Measurements from ENCODE around the gene BTBD18.

The BTBD18 gene

GRCh38 chr11:57776031-57776521, 24.5 kb upstream of the BTBD18 start:
- DNase-seq = no peak

GRCh38 chr11:57775491-57775890, 23.9 kb upstream of the BTBD18 start:
- no peak for DNase-seq

- DNase-seq = no peak
Observed at GRCh38 chr11:57773026-57773598, 21.5 kb upstream of the BTBD18 start.

- DNase-seq = no peak
Observed at GRCh38 chr11:57772562-57772961, 20.9 kb upstream of the BTBD18 start.

- DNase-seq = no peak
Observed at GRCh38 chr11:57771365-57771764, 19.7 kb upstream of the BTBD18 start.

GRCh38 chr11:57770793-57771192, 19.2 kb upstream of the BTBD18 start:
- no peak for DNase-seq

- no peak for DNase-seq
Observed at GRCh38 chr11:57764972-57765371, 13.4 kb upstream of the BTBD18 start.

- DNase-seq = no peak
Observed at GRCh38 chr11:57764566-57764965, 12.9 kb upstream of the BTBD18 start.

- no peak for DNase-seq
Observed at GRCh38 chr11:57764021-57764420, 12.4 kb upstream of the BTBD18 start.

GRCh38 chr11:57763568-57763967, 11.9 kb upstream of the BTBD18 start:
- peak in 3 of 58 donors; percentile 24 to 29 (median 27) for DNase-seq

- no peak for DNase-seq
Observed at GRCh38 chr11:57762235-57762861, 10.7 kb upstream of the BTBD18 start.

GRCh38 chr11:57761301-57762234, 9.9 kb upstream of the BTBD18 start, which contains the start of gene CTNND1:
Gene CTNND1, plus strand, starts transcription at chr11:57761802. Its CDS starts 29,677 bp downstream, at chr11:57791479.
- peak in 57 of 58 donors; percentile 4 to 91 (median 74) for DNase-seq

- DNase-seq = no peak
Observed at GRCh38 chr11:57758174-57758573, 6.6 kb upstream of the BTBD18 start.

GRCh38 chr11:57752954-57753353, 1.3 kb upstream of the BTBD18 start:
- DNase-seq = no peak

- DNase-seq = no peak
Observed at GRCh38 chr11:57751176-57751575, 443 bp downstream of the BTBD18 start.

GRCh38 chr11:57746920-57747319, 4.7 kb downstream of the BTBD18 start:
- DNase-seq = no peak

- DNase-seq = no peak
Observed at GRCh38 chr11:57745206-57745605, 6.4 kb downstream of the BTBD18 start.

GRCh38 chr11:57744357-57744756, 7.3 kb downstream of the BTBD18 start:
- DNase-seq = no peak

GRCh38 chr11:57742087-57742452, 9.5 kb downstream of the BTBD18 start:
- no peak for DNase-seq

- DNase-seq = peak; percentile 40 to 98 (median 93)
Observed at GRCh38 chr11:57741132-57742086, 10.2 kb downstream of the BTBD18 start, which contains the start of gene SELENOH. Gene SELENOH, plus strand, starts transcription at chr11:57741491. Its CDS starts 105 bp downstream, at chr11:57741596.

Measured in anterior cingulate cortex (tissue), 58 donors.